Left renal cortex interstitium (tissue), 4 donors: ENCODE data around the gene TPPP. TPM values are rescaled to one million over a fixed set of nuclear protein-coding genes. Genes with fewer than 3 reads are reported as not detected.

Experiments
- DNase-seq, 4 donors: peaks; one replicate each; pipeline ENCODE4 v3.0.0-alpha.2; 2013; ENCODE audit warnings: low read depth in 4 of 4, low spot score in 2 of 4, missing footprints in 1 of 4
- polyA plus RNA-seq, 4 donors: library from polyadenylated mRNA; unstranded; fragments of 120-200 nt; gene quantifications; one replicate each; pipeline ENCODE4 v1.2.1, GENCODE V29; 2013; ENCODE audit not compliant: insufficient read length in 4 of 4

TPPP gene
- polyA plus RNA-seq, 4 donors, result 4.1 to 5.3 (median 4.7) TPM

GRCh38 chr5:651296-652022, 41.7 kb downstream of the TPPP start:
- DNase-seq, result no peak

- no peak for DNase-seq
Observed at GRCh38 chr5:647727-648126, 45.4 kb downstream of the TPPP start.

- no peak for DNase-seq
Observed at GRCh38 chr5:647311-647710, 45.8 kb downstream of the TPPP start.

GRCh38 chr5:646396-647201, 46.6 kb downstream of the TPPP start:
- DNase-seq, result no peak

GRCh38 chr5:645421-645820, 47.7 kb downstream of the TPPP start:
- DNase-seq, result no peak

- no peak for DNase-seq
Observed at GRCh38 chr5:644971-645370, 48.2 kb downstream of the TPPP start.

GRCh38 chr5:644509-644908, 48.6 kb downstream of the TPPP start:
- DNase-seq, result no peak

GRCh38 chr5:643811-644271, 49.3 kb downstream of the TPPP start:
- DNase-seq, result peak in 3 of 4 donors; percentile 9 to 38 (median 10)

- DNase-seq, result no peak
Observed at GRCh38 chr5:643351-643801, 49.8 kb downstream of the TPPP start.

- no peak for DNase-seq
Observed at GRCh38 chr5:642481-642880, 50.7 kb downstream of the TPPP start.

GRCh38 chr5:641331-641765, 51.8 kb downstream of the TPPP start:
- DNase-seq, result no peak

GRCh38 chr5:640461-641330, 52.5 kb downstream of the TPPP start:
- no peak for DNase-seq

- DNase-seq, result no peak
Observed at GRCh38 chr5:639584-640213, 53.5 kb downstream of the TPPP start.

- DNase-seq, result no peak
Observed at GRCh38 chr5:639253-639530, 54.0 kb downstream of the TPPP start.

GRCh38 chr5:638501-639252, 54.5 kb downstream of the TPPP start:
- no peak for DNase-seq

GRCh38 chr5:637581-638450, 55.3 kb downstream of the TPPP start:
- DNase-seq, result no peak

GRCh38 chr5:636951-637350, 56.2 kb downstream of the TPPP start:
- DNase-seq, result no peak

GRCh38 chr5:635306-636055, 57.7 kb downstream of the TPPP start:
- no peak for DNase-seq
